PC-3 (cell line): Measurements from ENCODE around the gene PLA2G2D.

ENCODE experiments used
- CTCF ChIP-seq: fragments of 300-600 bp; sonication (generic); conservative IDR thresholded peaks from 2 replicates; pipeline ENCODE4 v1.5.1; 2017; ENCODE audit warnings: antibody characterized with exemption, low read depth, mild to moderate bottlenecking, low read length
- EZH2 ChIP-seq: fragments of 300-600 bp; sonication (generic); IDR thresholded peaks from one replicate; pipeline ENCODE4 v1.6.1; 2017; ENCODE audit warnings: antibody characterized with exemption, mild to moderate bottlenecking, low read length; ENCODE audit not compliant: unreplicated experiment

- TF ChIP-seq CTCF (no peak), EZH2 (no peak)
These were observed 22.1 kb upstream of the PLA2G2D start for GRCh38 chr1:20141466-20141865.
